ENCODE results near the gene EPHA3.

- no peak for TF ChIP-seq POLR2AphosphoS5 (IDR thresholded peaks at IDR 0.05; ENCODE audit: low read depth, low read length)
- no peak for TF ChIP-seq POLR2A (IDR thresholded peaks at IDR 0.05; ENCODE audit: low read depth, low read length)
Measured at GRCh38 chr3:89268059-89268458, 160.6 kb downstream of the EPHA3 start.
